Heart left ventricle (tissue), 16 donors: ENCODE measurements around the gene CTCF. TPM values are rescaled to one million over a fixed set of nuclear protein-coding genes. Genes with fewer than 3 reads are reported as not detected.

Experiments
- ATAC-seq, 4 donors: fragments of 200-7000 bp; cut with Tn5 transposase; one replicate each; pipeline ENCODE4 v1.9.1; 2020 to 2022; ENCODE audit warnings: moderate library complexity in 4 of 4, mild to moderate bottlenecking in 3 of 4, moderate number of reproducible peaks in 1 of 4
- DNase-seq, 5 donors: peaks; one replicate each; pipeline ENCODE4 v3.0.0-alpha.2; 2020
- H3K27ac ChIP-seq, 12 donors: fragments of 200-600 bp; sonication (generic) in 4 of 12; one replicate each; pipeline versions ENCODE4 v1.5.0 to v1.8.0; 2016 to 2022; ENCODE audit warnings: mild to moderate bottlenecking in 2 of 12
- H3K27me3 ChIP-seq, 9 donors: fragments of 200-600 bp; sonication (generic) in 2 of 9; one replicate each; pipeline versions ENCODE4 v1.5.1 to v1.8.0; 2016 to 2022; ENCODE audit warnings: mild to moderate bottlenecking in 3 of 9
- H3K36me3 ChIP-seq, 9 donors: fragments of 200-600 bp; sonication (generic) in 2 of 9; one replicate each; pipeline versions ENCODE4 v1.5.0 to v1.8.0; 2018 to 2022; ENCODE audit warnings: mild to moderate bottlenecking in 2 of 9
- H3K4me1 ChIP-seq, 12 donors: fragments of 200-600 bp; sonication (generic) in 4 of 12; one replicate each; pipeline versions ENCODE4 v1.5.0 to v1.8.0; 2016 to 2022; ENCODE audit warnings: mild to moderate bottlenecking in 3 of 12
- H3K4me3 ChIP-seq, 12 donors: fragments of 200-600 bp; sonication (generic) in 4 of 12; one replicate each; pipeline versions ENCODE4 v1.5.0 to v1.8.0; 2017 to 2022; ENCODE audit warnings: mild to moderate bottlenecking in 9 of 12, moderate library complexity in 4 of 12
- H3K9me3 ChIP-seq, 12 donors: fragments of 200-600 bp; sonication (generic) in 4 of 12; one replicate each; pipeline versions ENCODE4 v1.5.0 to v1.8.0; 2016 to 2022; ENCODE audit warnings: mild to moderate bottlenecking in 1 of 12
- POLR2A ChIP-seq, 2 donors: fragments of 450-650 bp; IDR thresholded peaks; one replicate each; pipeline ENCODE4 v1.6.1; 2017; ENCODE audit warnings: antibody characterized with exemption in 2 of 2, mild to moderate bottlenecking in 2 of 2, moderate library complexity in 2 of 2
- WGBS, 4 donors: extraction: QIAGEN DNeasy Blood & Tissue Kit in 2 of 4; methylation state at CpG; one replicate each; pipeline versions ENCODE4 v1.1.5 to v1.1.7; 2013 to 2018; 5-methylcytosine and 5-hydroxymethylcytosine counted together
- intact Hi-C, 10 donors: fragments of 100-400 bp; cut with DNase I; formaldehyde crosslinking; loops; one replicate each; pipeline versions ENCODE4 v1.11.1 to v1.14.2; 2022
- polyA plus RNA-seq, 2 donors: library from polyadenylated mRNA; stranded (reverse); fragments of 200-250 nt; gene quantifications; one replicate each; pipeline ENCODE4 v1.2.3, GENCODE V29; 2013
- total RNA-seq, 9 donors: library from RNA; depleted of rRNA in 2 of 9; stranded (reverse); fragments of >200 nt in 2 of 9; fragmentation: NEBNext Ultra II Directional in 3 of 9; extraction: Animal tissue kit (Norgen Biotek cat#: 25700) in 3 of 9; gene quantifications; one replicate each; pipeline versions ENCODE4 v1.1.0 to v1.2.4, GENCODE V29; 2016 to 2023
- TF ChIP-seq, protein P1 (sequence below), 12 donors: fragments of 200-600 bp; sonication (generic) in 4 of 12; IDR thresholded peaks; one replicate each; pipeline versions ENCODE4 v1.5.0 to v1.8.0; 2018 to 2022; ENCODE audit warnings: antibody characterized with exemption in 12 of 12, mild to moderate bottlenecking in 5 of 12
- donor health status: ischemic (EF 13 %, LVEDD 7.1; RV severe dilation, severe dysfunction).
- donor health status: healthy with polysubstance abuse.
- donor health status: DM: no; HTN: yes; CAD: no.
- donor health status: DM: no; HTN: no; CAD: no.
- donor health status: ischemic (EF 25% LVEDD 6.9; RV normal size, moderate dysfunction).
- donor health status: ischemic (EF 25% LVEDD 5.7; RV mildly dilated, moderate dysfunction).
- donor health status: healthy.
- donor health status: DM: yes; HTN: yes; CAD: no.
- donor health status: ischemic (EF 35%, LVEDD 5.7; RV mildly dilated, moderate dysfunction).
- donor health status: nonischemic (EF 11% LVEDD 7.7; RV severe dilation, severe dysfunction).
- donor health status: DM: yes; HTN: yes; CAD: no.
- donor health status: PGD.
- donor health status: ischemic (EF 29% LVEDD 5.4; RV normal size, mild dysfunction).
- donor health status: nonischemic (EF 23%, LVEDD 6.1; RV moderate dilation, normal function).

CTCF gene
- total and polyA plus RNA-seq, 11 donors, result 13.9 to 35.8 (median 25.3) TPM

DNA sequence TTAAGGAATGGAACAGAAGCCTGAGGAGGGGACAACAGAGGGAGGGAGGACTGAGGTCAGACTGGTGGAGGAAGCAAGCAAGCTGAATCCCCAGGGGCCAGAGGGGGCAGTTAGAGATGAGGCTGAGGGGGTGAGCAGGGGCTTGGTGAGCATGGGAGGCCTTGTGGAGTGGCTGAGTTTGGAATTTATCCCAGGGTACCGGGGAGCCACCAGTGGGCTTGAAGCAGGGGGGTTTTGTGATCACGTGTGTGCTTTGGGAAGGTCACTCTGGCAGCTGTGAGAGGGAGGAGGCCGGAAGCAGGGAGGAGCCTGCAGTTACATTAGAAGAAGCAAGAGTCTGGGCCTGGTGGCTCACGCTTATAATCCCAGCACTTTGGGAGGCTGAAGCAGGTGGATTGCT, 9.8 kb upstream of the CTCF start:
- Histone ChIP-seq H3K4me3 (no peak overlapping the region), H3K9me3 (no peaks in the 10 kb centered on the region), H3K36me3 (peaks cover 0 to 18% (median 10%) of the 10 kb centered on the region in 9 donors), H3K27me3 (no peaks in the 10 kb centered on the region), H3K27ac (peak overlapping the region in 10 of 12 donors; percentile 18 to 82 (median 66)), H3K4me1 (peaks cover 8 to 49% (median 26%) of the 10 kb centered on the region in 12 donors)
- WGBS, 4 donors, result 8 to 13% (median 12%) methylated on average over 4 of the region's 4 CpGs
- ATAC-seq (peak; percentile 12 to 69 (median 56)), DNase-seq (peak in 2 of 5 donors; percentile 50 to 57)
- no peak for TF ChIP-seq POLR2A (IDR thresholded peaks at IDR 0.05)
- TF ChIP-seq, protein P1, sequence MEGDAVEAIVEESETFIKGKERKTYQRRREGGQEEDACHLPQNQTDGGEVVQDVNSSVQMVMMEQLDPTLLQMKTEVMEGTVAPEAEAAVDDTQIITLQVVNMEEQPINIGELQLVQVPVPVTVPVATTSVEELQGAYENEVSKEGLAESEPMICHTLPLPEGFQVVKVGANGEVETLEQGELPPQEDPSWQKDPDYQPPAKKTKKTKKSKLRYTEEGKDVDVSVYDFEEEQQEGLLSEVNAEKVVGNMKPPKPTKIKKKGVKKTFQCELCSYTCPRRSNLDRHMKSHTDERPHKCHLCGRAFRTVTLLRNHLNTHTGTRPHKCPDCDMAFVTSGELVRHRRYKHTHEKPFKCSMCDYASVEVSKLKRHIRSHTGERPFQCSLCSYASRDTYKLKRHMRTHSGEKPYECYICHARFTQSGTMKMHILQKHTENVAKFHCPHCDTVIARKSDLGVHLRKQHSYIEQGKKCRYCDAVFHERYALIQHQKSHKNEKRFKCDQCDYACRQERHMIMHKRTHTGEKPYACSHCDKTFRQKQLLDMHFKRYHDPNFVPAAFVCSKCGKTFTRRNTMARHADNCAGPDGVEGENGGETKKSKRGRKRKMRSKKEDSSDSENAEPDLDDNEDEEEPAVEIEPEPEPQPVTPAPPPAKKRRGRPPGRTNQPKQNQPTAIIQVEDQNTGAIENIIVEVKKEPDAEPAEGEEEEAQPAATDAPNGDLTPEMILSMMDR (IDR thresholded peaks at IDR 0.05), result no peak
- intact Hi-C loops, result no loop called here

DNA sequence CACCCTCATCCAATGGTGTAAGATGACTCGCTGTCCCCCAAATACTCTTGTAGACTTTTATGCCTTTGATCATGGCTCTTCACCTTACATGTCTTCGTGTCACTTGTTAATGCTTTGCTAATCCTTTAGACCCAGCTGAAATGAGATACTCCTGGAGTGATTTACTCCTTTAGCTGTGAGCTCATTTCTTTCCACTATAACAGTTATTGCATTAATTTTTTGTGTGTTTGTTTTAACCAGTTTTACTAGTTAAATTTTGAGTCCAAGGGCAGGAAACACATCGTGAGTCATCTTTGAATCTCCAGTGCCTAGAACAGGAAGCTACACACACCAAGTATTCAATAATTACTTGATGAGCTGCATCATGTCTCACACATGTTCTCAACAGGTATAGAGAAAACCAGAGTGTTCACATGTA, 6.5 kb upstream of the CTCF start:
- no peak for DNase-seq
- ATAC-seq, result no peak
- no peaks in the 10 kb centered on the region for H3K27me3 ChIP-seq
- H3K9me3 ChIP-seq, result no peaks in the 10 kb centered on the region
- TF ChIP-seq, protein P1 (IDR thresholded peaks at IDR 0.05), result no peak
- TF ChIP-seq POLR2A (IDR thresholded peaks at IDR 0.05), result no peak
- H3K4me1 ChIP-seq, result peaks cover 5 to 46% (median 17%) of the 10 kb centered on the region in 12 donors
- 70 to 75% (median 72%) methylated on average over 3 of the region's 3 CpGs for WGBS, 4 donors
- peaks cover 0 to 5% (median 0%) of the 10 kb centered on the region in 9 donors for H3K36me3 ChIP-seq
- intact Hi-C loops, result no loop called here
- no peak overlapping the region for H3K4me3 ChIP-seq
- peak overlapping the region in 3 of 12 donors; percentile 7 to 83 (median 24) for H3K27ac ChIP-seq

DNA sequence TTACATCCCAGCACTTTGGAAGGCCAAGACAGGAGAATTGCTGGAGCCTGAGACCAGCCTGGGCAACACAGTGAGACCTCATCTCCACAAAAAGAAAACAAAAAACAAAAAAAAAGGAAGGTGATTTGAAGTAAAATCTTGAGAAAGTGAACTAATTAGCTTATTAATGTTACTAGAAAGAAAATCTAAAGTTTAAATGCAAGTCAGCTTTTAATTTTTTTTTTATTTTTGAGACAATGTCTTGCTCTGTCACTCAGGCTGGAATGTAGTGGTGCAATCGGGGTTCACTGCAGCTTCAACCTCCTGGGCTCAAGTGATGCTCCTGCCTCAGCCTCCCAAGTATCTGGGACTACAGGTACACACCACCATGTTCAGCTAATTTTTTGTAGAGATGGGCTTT, 3.5 kb upstream of the CTCF start:
- 79 to 96% (median 84%) methylated on average over 1 of the region's 1 CpG for WGBS, 4 donors

DNA sequence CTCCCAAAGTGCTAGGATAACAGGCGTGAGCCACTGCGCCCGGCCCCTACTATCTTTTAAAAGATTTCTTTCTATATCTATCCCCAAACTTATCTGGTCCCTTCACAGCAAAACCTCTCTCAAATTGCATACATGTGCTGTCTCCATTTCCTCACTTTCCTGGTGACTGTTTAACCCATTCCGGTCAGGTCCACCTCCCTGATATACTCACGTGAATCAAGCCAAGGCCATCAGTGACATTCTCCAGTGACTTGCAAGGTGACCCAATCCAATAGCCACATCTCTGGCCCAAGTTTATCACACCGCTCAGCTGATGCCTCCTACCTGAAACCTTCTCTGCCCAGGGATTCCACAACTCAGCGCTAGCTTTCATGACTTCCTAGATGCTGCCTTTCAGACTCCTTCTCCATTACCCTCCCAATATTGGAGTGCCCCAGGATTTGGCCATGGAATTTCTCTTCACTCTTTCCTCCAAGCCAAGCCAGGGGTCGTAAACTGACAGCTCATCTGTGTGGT, 1.4 kb upstream of the CTCF start:
- WGBS, 4 donors, result 74 to 85% (median 81%) methylated on average over 8 of the region's 8 CpGs
- Histone ChIP-seq H3K36me3 (peaks cover 0 to 5% (median 0%) of the 10 kb centered on the region in 9 donors), H3K27ac (peak overlapping the region in 10 of 12 donors; percentile 95 to 100 (median 99)), H3K9me3 (no peaks in the 10 kb centered on the region), H3K27me3 (no peaks in the 10 kb centered on the region), H3K4me3 (peak overlapping the region in 3 of 12 donors; percentile 85 to 98 (median 92)), H3K4me1 (peaks cover 7 to 38% (median 25%) of the 10 kb centered on the region in 12 donors)
- ATAC-seq, result no peak
- DNase-seq, result no peak
- no peak for TF ChIP-seq POLR2A (IDR thresholded peaks at IDR 0.05)
- TF ChIP-seq, protein P1 (IDR thresholded peaks at IDR 0.05), result no peak
- intact Hi-C loops, result loop anchor here in 7 of 10 donors (5.0 kb wide), 4 partner anchors 34 to 106 kb away; partner anchors contain the start of genes C16orf86 (in 3 of the 7), ENKD1 (in 3 of the 7) and RIPOR1 (in 1 of the 7)

More for the DNA sequence above, 3.5 kb upstream of the CTCF start:
- Histone ChIP-seq H3K36me3 (peaks cover 0 to 5% (median 0%) of the 10 kb centered on the region in 9 donors), H3K27ac (no peak overlapping the region), H3K9me3 (no peaks in the 10 kb centered on the region), H3K4me1 (peaks cover 0 to 38% (median 10%) of the 10 kb centered on the region in 12 donors), H3K27me3 (no peaks in the 10 kb centered on the region), H3K4me3 (no peak overlapping the region)
- intact Hi-C loops, result no loop called here
- DNase-seq (no peak), ATAC-seq (no peak)
- TF ChIP-seq, protein P1 (IDR thresholded peaks at IDR 0.05), result no peak
- no peak for TF ChIP-seq POLR2A (IDR thresholded peaks at IDR 0.05)
